A673 (cell line): Measurements from ENCODE around the gene CSTPP1. TPM values are rescaled to one million over a fixed set of nuclear protein-coding genes. Genes with fewer than 3 reads are reported as not detected.

Experiments used
- Bru-seq: library from RNA; stranded (reverse); fragments of 400-500 nt; gene quantifications from one replicate; lab custom pipeline; 2021; lab: Mats Ljungman, UMichigan
- BruChase-seq, 2 experiments: library from RNA; stranded (reverse); fragments of 400-500 nt; gene quantifications; one replicate each; lab custom pipeline; 2021; lab: Mats Ljungman, UMichigan
- BruUV-seq: library from RNA; stranded (reverse); fragments of 400-500 nt; replicated peaks from 2 replicates; lab custom pipeline; 2021; lab: Mats Ljungman, UMichigan
- CTCF ChIA-PET: fragments of 300-600 bp; sonication (Branson Sonifier 250); formaldehyde crosslinking; loops from one replicate; lab custom pipeline; 2022; ENCODE audit warnings: antibody characterized with exemption; lab: Charles Lee
- POLR2A ChIA-PET: fragments of 300-600 bp; sonication (Branson Sonifier 250); formaldehyde crosslinking; loops from one replicate; lab custom pipeline; 2022; ENCODE audit warnings: antibody characterized with exemption; ENCODE audit not compliant: low non-redundant PET; lab: Charles Lee
- DNase-seq: peaks from one replicate; pipeline ENCODE4 v3.0.0-alpha.2; 2015; ENCODE audit warnings: low spot score
- H3K27ac ChIP-seq: fragments of 200-600 bp; sonication (generic); 2 replicates; pipeline ENCODE4 v1.5.1; 2016; ENCODE audit warnings: mixed run types, low read depth, mild to moderate bottlenecking, mixed read lengths, antibody characterized with exemption, low read length; ENCODE audit not compliant: poor library complexity, severe bottlenecking
- H3K27me3 ChIP-seq: fragments of 200-600 bp; sonication (generic); replicated peaks from 2 replicates; pipeline ENCODE4 v1.6.1; 2017; ENCODE audit warnings: mixed run types, low read depth, mild to moderate bottlenecking, mixed read lengths, antibody characterized with exemption, low read length; ENCODE audit not compliant: insufficient read depth, poor library complexity
- H3K36me3 ChIP-seq: fragments of 200-600 bp; sonication (generic); 2 replicates; pipeline ENCODE4 v1.6.1; 2016; ENCODE audit warnings: mixed run types, mild to moderate bottlenecking, mixed read lengths, antibody characterized with exemption, low read length; ENCODE audit not compliant: insufficient read depth, poor library complexity, severe bottlenecking
- H3K4me1 ChIP-seq: fragments of 200-600 bp; sonication (generic); 2 replicates; pipeline ENCODE4 v1.6.1; 2017; ENCODE audit warnings: mixed run types, mild to moderate bottlenecking, mixed read lengths, antibody characterized with exemption, low read length; ENCODE audit not compliant: insufficient read depth, poor library complexity, severe bottlenecking
- H3K4me3 ChIP-seq: fragments of 200-600 bp; sonication (generic); 2 replicates; pipeline ENCODE4 v1.5.1; 2016; ENCODE audit warnings: low read depth, mixed run types, mild to moderate bottlenecking, mixed read lengths, low read length; ENCODE audit not compliant: poor library complexity, severe bottlenecking
- H3K9me3 ChIP-seq: fragments of 200-600 bp; sonication (generic); 2 replicates; pipeline ENCODE4 v1.6.1; 2016; ENCODE audit warnings: mixed run types, low read depth, mild to moderate bottlenecking, mixed read lengths, antibody characterized with exemption, low read length; ENCODE audit not compliant: poor library complexity, severe bottlenecking
- CTCF ChIP-seq: fragments of 300-800, 200-600 bp; sonication (generic); conservative IDR thresholded peaks from 2 replicates; pipeline ENCODE4 v1.5.1; 2017; ENCODE audit warnings: low read depth, mild to moderate bottlenecking, antibody characterized with exemption, low read length, moderate library complexity, mixed read lengths
- EZH2 ChIP-seq: fragments of 200-600 bp; sonication (generic); IDR thresholded peaks from 2 replicates; pipeline ENCODE4 v1.6.1; 2017; ENCODE audit warnings: borderline replicate concordance, low read depth, mild to moderate bottlenecking, mixed read lengths, antibody characterized with exemption, low read length; ENCODE audit not compliant: poor library complexity, severe bottlenecking
- intact Hi-C: fragments of 100-400 bp; cut with micrococcal nuclease; formaldehyde crosslinking; loops from one replicate; pipeline ENCODE4 v1.10.0; 2022; ENCODE audit not compliant: unreplicated experiment
- long read RNA-seq: library from polyadenylated mRNA; stranded (forward); transcript quantifications from one replicate; pipeline ENCODE4 v2.0.0, GENCODE V29; 2022
- total RNA-seq: library from RNA; stranded (reverse); gene quantifications from 2 replicates; pipeline ENCODE4 v1.2.3, GENCODE V29; 2021

CSTPP1 gene
- 79.3 and 89.7 TPM in 2 replicates for total RNA-seq
- percentile 87 among the genes with signal in this experiment for Bru-seq, nascent RNA
- BruChase-seq, experiment 1, labeled RNA remaining after a 2-hour chase, result percentile 86 among the genes with signal in this experiment
- BruChase-seq, experiment 2, labeled RNA remaining after a 6-hour chase, result percentile 89 among the genes with signal in this experiment
- long read RNA-seq, transcript C11orf49-204 (8 exons, 1,916 nt), result minor isoform, 17 of 324 reads
- long read RNA-seq, transcript C11orf49-201 (9 exons, 1,645 nt), result major isoform, 119 of 324 reads
- long read RNA-seq, transcript C11orf49-207 (8 exons, 1,527 nt), result minor isoform, 45 of 324 reads
- long read RNA-seq, transcript C11orf49-223 (1 exons, 2,141 nt), result minor isoform, 25 of 324 reads
- long read RNA-seq, partial matches to known transcripts, result 25 of 324 reads
- long read RNA-seq, other reads (novel, unspliced or antisense), result 78 of 324 reads

- ChIA-PET CTCF (interaction anchor here (0.6 to 1.7 kb wide), 4 partner anchors 19 to 819 kb away, joined by 3 to 11 read pairs (median 8); no protein-coding TSS in a partner anchor), POLR2A (interaction anchor here (0.5 to 0.7 kb wide), 3 partner anchors 26 to 258 kb away, joined by 3 to 4 read pairs (median 3); no protein-coding TSS in a partner anchor)
- Histone ChIP-seq H3K27me3 (no peaks in the 10 kb centered on the region), H3K9me3 (no peaks in the 10 kb centered on the region), H3K4me3 (peak within 1 kb of the TSS; percentile 64), H3K36me3 (no peaks in the 10 kb centered on the region), H3K27ac (peak within 1 kb of the TSS; percentile 1), H3K4me1 (no peaks in the 10 kb centered on the region)
- DNase-seq, result peak; percentile 100
- no peak for TF ChIP-seq CTCF
- no peak for TF ChIP-seq EZH2
- intact Hi-C loops, result loop anchor here (10.0 kb wide), 1 partner anchor 1512 kb away; no protein-coding TSS in a partner anchor
- BruUV-seq, result TSS peak; percentile 71
Observed at GRCh38 chr11:46936138-46937110, at the start of gene CSTPP1. Gene CSTPP1, plus strand, starts transcription at chr11:46936761. Its CDS starts 45 bp downstream, at chr11:46936806.

- no peaks in the 10 kb centered on the region for H3K9me3 ChIP-seq
- intact Hi-C loops, result loop anchor here (1.0 kb wide), 4 partner anchors 265 to 467 kb away; no protein-coding TSS in a partner anchor
- no peaks in the 10 kb centered on the region for H3K4me1 ChIP-seq
- no peak for DNase-seq
- H3K4me3 ChIP-seq, result no peak overlapping the region
- no peaks in the 10 kb centered on the region for H3K27me3 ChIP-seq
- TF ChIP-seq EZH2, result no peak
- TF ChIP-seq CTCF, result no peak
- H3K27ac ChIP-seq, result no peak overlapping the region
- peaks cover 37% of the 10 kb centered on the region for H3K36me3 ChIP-seq
- ChIA-PET POLR2A (no interaction called here), CTCF (interaction anchor here (0.7 kb wide), 1 partner anchor 466 kb away, joined by 3 read pairs; no protein-coding TSS in a partner anchor)
- no TSS peak for BruUV-seq
Observed at GRCh38 chr11:46888636-46889035, 47.9 kb upstream of the CSTPP1 start.

- Histone ChIP-seq H3K4me1 (no peaks in the 10 kb centered on the region), H3K27ac (no peak overlapping the region), H3K36me3 (peaks cover 32% of the 10 kb centered on the region), H3K4me3 (no peak overlapping the region), H3K27me3 (no peaks in the 10 kb centered on the region), H3K9me3 (no peaks in the 10 kb centered on the region)
- no peak for TF ChIP-seq EZH2
- no peak for TF ChIP-seq CTCF
- ChIA-PET POLR2A (no interaction called here), CTCF (no interaction called here)
- BruUV-seq, result no TSS peak
- intact Hi-C loops, result loop anchor here (1.0 kb wide), 4 partner anchors 264 to 466 kb away; no protein-coding TSS in a partner anchor
- DNase-seq, result no peak
Observed at GRCh38 chr11:46889251-46889650, 47.3 kb upstream of the CSTPP1 start.
